ENCODE measurements around the gene ADGRE1. TPM values are rescaled to one million over a fixed set of nuclear protein-coding genes. Genes with fewer than 3 reads are reported as not detected.

Gene ADGRE1
- total and polyA plus RNA-seq, 2 of the 13 experiments (the other 11 are each of a cell fraction or from before 2014, with no cell fraction given), result not detected

DNA sequence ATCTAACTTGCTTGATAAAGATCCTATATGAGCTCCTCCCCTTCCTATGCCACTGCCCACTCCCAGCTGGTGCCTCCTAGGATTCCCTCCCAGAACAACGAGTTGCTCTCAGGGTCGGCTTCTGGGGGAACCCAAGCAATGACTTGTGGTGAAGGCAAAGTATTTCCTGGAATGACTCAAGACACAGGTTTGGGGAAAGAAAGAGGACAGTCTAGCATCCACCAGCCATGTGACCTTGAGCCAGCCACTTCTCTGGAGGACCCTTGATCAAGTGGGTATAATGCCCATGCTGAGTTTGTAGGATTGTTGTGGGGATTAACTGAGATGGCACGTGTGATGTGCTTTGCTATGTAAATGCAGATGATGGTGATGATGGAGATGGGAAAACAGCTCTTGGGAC is 100.9 kb downstream of the ADGRE1 start:
- ChIA-PET CTCF (ENCODE audit: low intra/inter-chr PET ratio, low total read pairs) (no interaction called here), POLR2A (no interaction called here)
- 21% methylated on average over 3 of the region's 3 CpGs for WGBS (ENCODE audit: low lambda C conversion rate)
- BruUV-seq (replicated peaks), result no TSS peak
- H3K27ac ChIP-seq (ENCODE audit: extremely low read length, insufficient read depth, low read length), result no peak overlapping the region
- no peaks in the 10 kb centered on the region for H3K36me3 ChIP-seq (replicated peaks in 1 of 2; ENCODE audit: control insufficient read depth in 1 of 2, insufficient read depth in 2 of 2, low read length in 2 of 2)
- no peaks in the 10 kb centered on the region for H3K27me3 ChIP-seq (ENCODE audit: control insufficient read depth in 1 of 2, insufficient read depth in 2 of 2, low read length in 2 of 2)
- H3K4me3 ChIP-seq (replicated peaks in 1 of 3; ENCODE audit: insufficient read depth in 1 of 3, low read depth in 2 of 3, low read length in 3 of 3), result no peak overlapping the region
- no peaks in the 10 kb centered on the region for H3K79me2 ChIP-seq (ENCODE audit: insufficient read depth, low read length)
- peaks cover 27% of the 10 kb centered on the region for H3K9me3 ChIP-seq (ENCODE audit: low read length)
- no peak overlapping the region for H2AFZ ChIP-seq (ENCODE audit: low read length)
- in situ Hi-C loops (cut with HindIII; ENCODE audit: extremely low pct_ligation_motif_present, low pct_unique_long_range_greater_than_20kb), result no loop called here
- H3K9ac ChIP-seq (ENCODE audit: insufficient read depth, low read depth, low read length), result no peak overlapping the region
- FAIRE-seq, result no peak
- intact Hi-C loops (cut with micrococcal nuclease; ENCODE audit: unreplicated experiment), result no loop called here
- TF ChIP-seq TAF1 (CRISPR knock-in tag; IDR thresholded peaks at IDR 0.05) (no peak), ATF7-NPFF (CRISPR knock-in tag; IDR thresholded peaks at IDR 0.05; ENCODE audit: low read depth) (no peak), ZNF230 (CRISPR knock-in tag; IDR thresholded peaks at IDR 0.05) (no peak), CAMTA2 (CRISPR knock-in tag; IDR thresholded peaks at IDR 0.05; ENCODE audit: borderline replicate concordance) (no peak), GLI4 (CRISPR knock-in tag; IDR thresholded peaks at IDR 0.05; ENCODE audit: borderline replicate concordance) (no peak), CBX1 (IDR thresholded peaks at IDR 0.05; ENCODE audit: low read depth) (no peak), RFXAP (CRISPR knock-in tag; IDR thresholded peaks at IDR 0.05; ENCODE audit: borderline replicate concordance) (no peak), SMYD3 (CRISPR knock-in tag; IDR thresholded peaks at IDR 0.05) (no peak), ZNF749 (CRISPR knock-in tag; IDR thresholded peaks at IDR 0.05; ENCODE audit: borderline replicate concordance) (no peak), SAFB2 (CRISPR knock-in tag; IDR thresholded peaks at IDR 0.05; ENCODE audit: borderline replicate concordance, low read depth) (no peak), ZNF737 (CRISPR knock-in tag; IDR thresholded peaks at IDR 0.05; ENCODE audit: borderline replicate concordance) (no peak), ZNF713 (CRISPR knock-in tag; IDR thresholded peaks at IDR 0.05) (no peak), ZNF205 (CRISPR knock-in tag; IDR thresholded peaks at IDR 0.05) (no peak), TEAD2 (CRISPR knock-in tag; IDR thresholded peaks at IDR 0.05) (no peak)
- no peak for DNase-seq (ENCODE audit: low spot score)
- H3K4me1 ChIP-seq (ENCODE audit: insufficient read depth, low read length), result no peaks in the 10 kb centered on the region
- no peak for ATAC-seq
- no peak overlapping the region for H3K4me2 ChIP-seq (ENCODE audit: low read depth, low read length)
- H4K20me1 ChIP-seq (ENCODE audit: insufficient read depth, low read length), result no peaks in the 10 kb centered on the region

Small RNA genes lying within 50 kb of the gene (small RNA-seq; reads per million reads assigned to genes)
- gene RF00017 (ENCODE audit: insufficient read depth in 2 of 3, insufficient read length in 3 of 3, low read depth in 2 of 3, low replicate concordance in 1 of 3), result 0 reads per million in 3 experiments

Other genes with a start within 250 kb of the ADGRE1 start
- 0.17 and 0.49 TPM in 2 replicates for gene TNFSF14, start 217.4 kb upstream of the ADGRE1 start, total RNA-seq (2016; rRNA removed; fragmentation: Illumina TruSeq; extraction: Trizol)
- gene TNFSF14, start 217.4 kb upstream of the ADGRE1 start, polyA plus RNA-seq (2011; rRNA removed), result 9.1 and 10.0 TPM in 2 replicates
- 700 and 1,455 TPM in 2 replicates for gene C3, start 166.9 kb upstream of the ADGRE1 start, total RNA-seq (2016; rRNA removed; fragmentation: Illumina TruSeq; extraction: Trizol)
- 6,272 and 9,798 TPM in 2 replicates for gene C3, start 166.9 kb upstream of the ADGRE1 start, polyA plus RNA-seq (2011; rRNA removed)
- gene GPR108, start 150.0 kb upstream of the ADGRE1 start, total RNA-seq (2016; rRNA removed; fragmentation: Illumina TruSeq; extraction: Trizol), result 24.1 and 36.4 TPM in 2 replicates
- gene GPR108, start 150.0 kb upstream of the ADGRE1 start, polyA plus RNA-seq (2011; rRNA removed), result 63.0 and 69.7 TPM in 2 replicates
- gene TRIP10, start 147.9 kb upstream of the ADGRE1 start, total RNA-seq (2016; rRNA removed; fragmentation: Illumina TruSeq; extraction: Trizol), result 24.1 and 32.5 TPM in 2 replicates
- 33.2 and 39.4 TPM in 2 replicates for gene TRIP10, start 147.9 kb upstream of the ADGRE1 start, polyA plus RNA-seq (2011; rRNA removed)
- 0.60 and 1.0 TPM in 2 replicates for gene SH2D3A, start 120.1 kb upstream of the ADGRE1 start, total RNA-seq (2016; rRNA removed; fragmentation: Illumina TruSeq; extraction: Trizol)
- 1.8 and 2.2 TPM in 2 replicates for gene SH2D3A, start 120.1 kb upstream of the ADGRE1 start, polyA plus RNA-seq (2011; rRNA removed)
- not detected in 2 replicates for gene VAV1, start 114.9 kb upstream of the ADGRE1 start, total RNA-seq (2016; rRNA removed; fragmentation: Illumina TruSeq; extraction: Trizol)
- not detected in 2 replicates for gene VAV1, start 114.9 kb upstream of the ADGRE1 start, polyA plus RNA-seq (2011; rRNA removed)
- gene MBD3L2B, start 133.9 kb downstream of the ADGRE1 start, total RNA-seq (2016; rRNA removed; fragmentation: Illumina TruSeq; extraction: Trizol), result not detected in 2 replicates
- not detected in 2 replicates for gene MBD3L2B, start 133.9 kb downstream of the ADGRE1 start, polyA plus RNA-seq (2011; rRNA removed)
- not detected in 2 replicates for gene MBD3L5, start 143.0 kb downstream of the ADGRE1 start, total RNA-seq (2016; rRNA removed; fragmentation: Illumina TruSeq; extraction: Trizol)
- gene MBD3L5, start 143.0 kb downstream of the ADGRE1 start, polyA plus RNA-seq (2011; rRNA removed), result not detected in 2 replicates
- not detected in 2 replicates for gene MBD3L4, start 152.6 kb downstream of the ADGRE1 start, total RNA-seq (2016; rRNA removed; fragmentation: Illumina TruSeq; extraction: Trizol)
- gene MBD3L4, start 152.6 kb downstream of the ADGRE1 start, polyA plus RNA-seq (2011; rRNA removed), result not detected in 2 replicates
- not detected in 2 replicates for gene MBD3L2, start 161.7 kb downstream of the ADGRE1 start, total RNA-seq (2016; rRNA removed; fragmentation: Illumina TruSeq; extraction: Trizol)
- gene MBD3L2, start 161.7 kb downstream of the ADGRE1 start, polyA plus RNA-seq (2011; rRNA removed), result not detected in 2 replicates
- gene MBD3L3, start 171.1 kb downstream of the ADGRE1 start, total RNA-seq (2016; rRNA removed; fragmentation: Illumina TruSeq; extraction: Trizol), result not detected in 2 replicates
- not detected in 2 replicates for gene MBD3L3, start 171.1 kb downstream of the ADGRE1 start, polyA plus RNA-seq (2011; rRNA removed)
- 7.8 and 10.0 TPM in 2 replicates for gene ZNF557, start 182.1 kb downstream of the ADGRE1 start, total RNA-seq (2016; rRNA removed; fragmentation: Illumina TruSeq; extraction: Trizol)
- 2.0 and 2.1 TPM in 2 replicates for gene ZNF557, start 182.1 kb downstream of the ADGRE1 start, polyA plus RNA-seq (2011; rRNA removed)

Measured in HepG2 (cell line).